GM12892 (cell line): ENCODE data around the gene ALDOC.

Experiments
- POLR2A ChIP-seq: IDR thresholded peaks from 2 replicates; pipeline ENCODE4 v1.6.1; 2011; ENCODE audit warnings: low read depth, low read length, control low read depth
- POLR2AphosphoS5 ChIP-seq: IDR thresholded peaks from 2 replicates; pipeline ENCODE4 v1.6.1; 2011; ENCODE audit warnings: low read depth, low read length, control low read depth

GRCh38 chr17:28612531-28612930, 35.8 kb upstream of the ALDOC start:
- TF ChIP-seq POLR2A (no peak), POLR2AphosphoS5 (no peak)
